T-helper 2 cell treated with Interferon-gamma antibody and Interleukin-4, amounts not matched to agents 5 μg/mL and 100 μg/mL, for 36 hours (primary cell): Measurements from ENCODE around the gene ZNF441.
"Not testable (repeated sequence)": the region's sequence is repeated elsewhere in the genome, so short reads cannot be mapped to it uniquely, and the experiment has no call there.

Experiments
- DNase-seq: peaks from one replicate; pipeline ENCODE4 v3.0.0; 2021; ENCODE audit warnings: low spot score
- H3K27ac Mint-ChIP-seq: one replicate; pipeline ENCODE4 v1.8.0; 2021; ENCODE audit warnings: mild to moderate bottlenecking, mixed read lengths
- H3K27me3 Mint-ChIP-seq: one replicate; pipeline ENCODE4 v1.8.0; 2021; ENCODE audit warnings: low read depth, mixed read lengths
- H3K36me3 Mint-ChIP-seq: one replicate; pipeline ENCODE4 v1.8.0; 2021; ENCODE audit warnings: low read depth, mixed read lengths
- H3K4me1 Mint-ChIP-seq: one replicate; pipeline ENCODE4 v1.8.0; 2021; ENCODE audit warnings: low read depth, mixed read lengths
- H3K4me3 Mint-ChIP-seq: one replicate; pipeline ENCODE4 v1.8.0; 2022; ENCODE audit warnings: mild to moderate bottlenecking, moderate library complexity, mixed read lengths
- H3K9me3 Mint-ChIP-seq: one replicate; pipeline ENCODE4 v1.8.0; 2021; ENCODE audit warnings: mixed read lengths

ZNF441 gene

DNA sequence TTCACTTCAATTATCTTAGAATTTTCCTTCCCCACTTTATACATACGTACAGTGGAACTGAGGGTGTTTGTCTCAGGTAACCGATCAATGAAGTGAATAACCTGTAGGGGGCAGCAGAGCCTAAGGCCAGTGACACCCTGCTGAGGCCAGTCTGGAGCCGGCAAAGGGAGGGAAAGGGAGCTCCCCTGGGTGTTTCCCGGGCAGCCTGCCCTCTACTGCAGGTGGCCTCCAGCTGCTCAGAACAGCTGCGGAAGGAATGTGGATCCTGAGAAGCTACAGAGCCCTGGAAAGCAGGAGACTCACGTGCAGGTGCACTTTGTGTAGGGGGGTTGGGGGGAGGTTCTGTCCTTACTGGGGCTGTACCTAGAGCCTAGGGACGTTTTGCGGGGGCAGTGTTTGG lies 30.7 kb downstream of the ZNF441 start:
- Mint-ChIP-seq H3K4me1 (peaks cover 10% of the 10 kb centered on the region), H3K27ac (no peak overlapping the region), H3K9me3 (peaks cover 19% of the 10 kb centered on the region), H3K36me3 (peaks cover 5% of the 10 kb centered on the region), H3K27me3 (no peaks in the 10 kb centered on the region), H3K4me3 (peak overlapping the region; percentile 89)
- peak; percentile 72 for DNase-seq

- Mint-ChIP-seq H3K4me1 (peaks cover 10% of the 10 kb centered on the region), H3K27me3 (no peaks in the 10 kb centered on the region), H3K4me3 (peak within 1 kb of the TSS; percentile 89), H3K36me3 (peaks cover 8% of the 10 kb centered on the region), H3K27ac (peak within 1 kb of the TSS; percentile 75), H3K9me3 (peaks cover 21% of the 10 kb centered on the region)
- peak; percentile 83 for DNase-seq
These were observed 31.9 kb downstream of the ZNF441 start, which contains the start of gene ZNF491 for GRCh38 chr19:11798391-11799330. ZNF491 (plus strand) TSS chr19:11798523; CDS start chr19:11805954, 7,431 bp downstream.

GRCh38 chr19:11806354-11807098 lies 39.7 kb downstream of the ZNF441 start:
- Mint-ChIP-seq H3K36me3 (peaks cover 18% of the 10 kb centered on the region), H3K9me3 (peaks cover 64% of the 10 kb centered on the region)
- DNase-seq, result no peak

GRCh38 chr19:11807099-11807380 lies 40.2 kb downstream of the ZNF441 start:
- Mint-ChIP-seq H3K27ac (no peak overlapping the region), H3K4me1 (no peaks in the 10 kb centered on the region), H3K36me3 (peaks cover 18% of the 10 kb centered on the region), H3K4me3 (no peak overlapping the region), H3K9me3 (peaks cover 64% of the 10 kb centered on the region), H3K27me3 (no peaks in the 10 kb centered on the region)
- DNase-seq, result no peak

More at GRCh38 chr19:11806354-11807098, 39.7 kb downstream of the ZNF441 start:
- no peak overlapping the region for H3K4me3 Mint-ChIP-seq
- H3K27ac Mint-ChIP-seq, result no peak overlapping the region
- H3K4me1 Mint-ChIP-seq, result no peaks in the 10 kb centered on the region
- H3K27me3 Mint-ChIP-seq, result no peaks in the 10 kb centered on the region

DNA sequence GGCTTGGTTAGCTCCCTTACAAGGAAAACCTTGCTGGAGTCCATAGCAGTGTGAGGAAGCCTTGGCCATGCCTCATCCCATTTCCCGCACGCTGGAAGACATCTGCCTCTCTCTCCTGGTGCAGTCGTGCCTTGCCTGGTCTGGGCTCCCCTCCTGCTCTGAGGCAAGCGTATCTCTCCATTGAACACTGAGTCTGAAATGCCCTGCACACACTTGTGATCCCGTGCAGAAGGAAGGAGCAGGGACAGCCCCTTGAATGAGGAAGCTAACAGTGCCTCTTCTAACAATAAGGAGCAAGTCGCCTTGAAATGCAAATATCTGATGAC lies 46.9 kb downstream of the ZNF441 start:
- Mint-ChIP-seq H3K27ac (peak overlapping the region; percentile 67), H3K27me3 (no peaks in the 10 kb centered on the region)

DNA sequence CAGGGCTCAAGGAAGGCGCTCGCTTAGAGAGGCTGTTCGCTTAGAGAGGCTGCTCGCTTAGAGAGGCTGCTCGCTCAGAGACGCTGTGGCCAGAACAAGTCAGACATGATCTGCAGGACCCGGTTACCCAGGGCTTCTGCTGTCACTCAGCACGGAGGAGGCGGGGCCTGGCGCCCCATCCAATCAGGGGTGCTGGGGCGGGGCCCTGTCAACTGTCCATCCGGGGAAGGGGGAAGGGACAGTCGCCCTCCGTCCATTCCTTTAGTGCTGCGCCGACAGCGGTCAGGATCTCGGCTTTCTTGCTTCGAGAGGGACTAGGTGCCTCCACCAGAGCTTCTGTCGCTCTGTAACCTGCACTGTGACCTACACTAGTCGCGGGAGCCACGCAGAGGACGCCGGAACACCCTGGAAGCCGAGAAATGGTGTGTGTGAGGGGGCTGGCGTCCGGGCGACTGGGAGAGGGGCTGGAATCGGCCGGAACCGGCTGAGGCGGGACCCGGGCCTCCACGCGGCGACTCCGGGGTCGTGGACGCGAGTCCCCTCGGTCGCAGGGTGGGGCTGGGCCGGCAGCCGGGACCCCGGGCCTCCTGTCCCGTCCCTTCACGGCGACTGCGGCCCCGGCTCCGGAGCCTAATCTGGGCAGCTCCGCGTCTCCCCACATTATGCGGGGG lies 47.4 kb downstream of the ZNF441 start, which contains the start of gene ZNF440:
Gene ZNF440, plus strand, starts transcription at position 245 of the 671 bp plus-strand sequence. Its CDS starts 175 bp downstream, at position 420.
- DNase-seq, result peak; percentile 90
- Mint-ChIP-seq H3K27me3 (no peaks in the 10 kb centered on the region), H3K4me1 (peaks cover 10% of the 10 kb centered on the region), H3K4me3 (peak within 1 kb of the TSS; percentile 75), H3K36me3 (peaks cover 39% of the 10 kb centered on the region), H3K9me3 (peaks cover 43% of the 10 kb centered on the region), H3K27ac (peak within 1 kb of the TSS; percentile 74)

More for the DNA sequence above, 46.9 kb downstream of the ZNF441 start:
- H3K9me3 Mint-ChIP-seq, result peaks cover 45% of the 10 kb centered on the region
- peak overlapping the region; percentile 75 for H3K4me3 Mint-ChIP-seq
- DNase-seq, result no peak
- H3K4me1 Mint-ChIP-seq, result peaks cover 10% of the 10 kb centered on the region
- H3K36me3 Mint-ChIP-seq, result peaks cover 35% of the 10 kb centered on the region

DNA sequence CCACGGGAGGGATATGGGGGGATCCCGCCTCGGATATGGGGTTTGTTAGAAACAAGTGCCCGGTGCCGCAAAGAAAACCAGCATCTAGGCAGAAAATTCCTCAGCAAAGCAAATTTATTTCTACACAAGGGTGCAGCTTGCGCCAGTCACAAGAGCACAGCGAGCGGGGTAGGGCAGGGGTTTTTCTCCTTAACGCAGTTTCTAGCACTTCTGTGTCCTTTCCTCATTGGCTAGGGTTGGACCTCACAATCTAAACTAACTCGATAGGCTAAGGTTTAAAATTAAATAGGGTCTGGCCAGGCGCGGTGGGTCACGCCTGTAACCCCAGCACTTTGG lies 47.9 kb downstream of the ZNF441 start:
- Mint-ChIP-seq H3K4me1 (peaks cover 10% of the 10 kb centered on the region), H3K27me3 (no peaks in the 10 kb centered on the region), H3K4me3 (peak overlapping the region; percentile 75), H3K27ac (peak overlapping the region; percentile 74), H3K36me3 (peaks cover 40% of the 10 kb centered on the region), H3K9me3 (peaks cover 38% of the 10 kb centered on the region)
- DNase-seq, result no peak

GRCh38 chr19:11821474-11822109 lies 54.8 kb downstream of the ZNF441 start:
- peaks cover 57% of the 10 kb centered on the region for H3K9me3 Mint-ChIP-seq

DNA sequence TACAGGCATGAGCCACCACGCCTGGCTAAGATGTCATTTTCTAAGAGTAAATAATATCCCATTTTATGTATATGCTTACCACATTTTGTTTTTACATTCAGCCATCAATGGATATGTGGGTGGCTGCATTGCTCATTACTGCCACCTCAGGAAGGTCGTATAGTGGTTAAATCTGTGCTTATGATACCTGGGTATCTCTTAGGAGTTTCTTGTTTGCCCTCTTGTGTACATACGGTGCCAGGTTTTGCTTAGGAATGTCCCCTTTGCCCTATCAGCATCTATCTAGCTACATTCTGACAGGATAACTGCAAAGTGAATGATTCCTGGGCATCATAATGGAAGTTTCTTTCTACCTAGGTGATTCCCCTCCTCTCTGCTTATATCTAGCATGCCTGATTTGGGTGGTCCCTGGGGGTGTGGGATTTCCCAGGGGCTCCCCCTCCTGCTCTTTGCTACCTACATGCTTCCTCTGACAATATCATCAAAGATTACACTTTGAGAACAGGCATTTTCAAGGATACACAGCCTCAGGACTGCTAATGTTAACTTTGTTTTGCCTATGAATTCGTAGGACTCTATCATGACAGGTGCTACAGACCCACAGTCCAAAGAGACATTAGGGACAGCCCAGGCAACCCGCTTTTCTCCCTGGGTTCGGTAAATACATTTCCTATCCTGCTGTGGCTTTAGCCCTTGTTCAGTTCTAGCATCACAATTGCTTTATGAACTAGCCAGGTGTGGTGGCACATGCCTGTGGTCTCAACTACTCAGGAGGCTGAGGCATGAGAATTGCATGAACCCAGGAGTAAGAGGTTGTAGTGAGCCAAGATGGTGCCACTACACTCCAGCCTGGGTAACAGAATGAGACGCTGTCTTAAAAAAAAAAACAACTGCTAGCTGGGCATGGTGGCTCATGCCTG lies 62.4 kb downstream of the ZNF441 start:
- Mint-ChIP-seq H3K36me3 (peaks cover 78% of the 10 kb centered on the region), H3K9me3 (peaks cover 80% of the 10 kb centered on the region)
- not testable (repeated sequence) for H3K4me1 Mint-ChIP-seq, DNase-seq, H3K27me3 Mint-ChIP-seq, H3K27ac Mint-ChIP-seq, H3K4me3 Mint-ChIP-seq

More at GRCh38 chr19:11821474-11822109, 54.8 kb downstream of the ZNF441 start:
- H3K27ac Mint-ChIP-seq, result no peak overlapping the region
- H3K4me1 Mint-ChIP-seq, result no peaks in the 10 kb centered on the region
- peaks cover 68% of the 10 kb centered on the region for H3K36me3 Mint-ChIP-seq
- DNase-seq, result no peak
- H3K27me3 Mint-ChIP-seq, result no peaks in the 10 kb centered on the region
- no peak overlapping the region for H3K4me3 Mint-ChIP-seq

- H3K36me3 Mint-ChIP-seq, result peaks cover 60% of the 10 kb centered on the region
- no peak overlapping the region for H3K4me3 Mint-ChIP-seq
- no peaks in the 10 kb centered on the region for H3K4me1 Mint-ChIP-seq
- no peak overlapping the region for H3K27ac Mint-ChIP-seq
- H3K27me3 Mint-ChIP-seq, result no peaks in the 10 kb centered on the region
- DNase-seq, result no peak
- peaks cover 79% of the 10 kb centered on the region for H3K9me3 Mint-ChIP-seq
These were observed 65.6 kb downstream of the ZNF441 start for GRCh38 chr19:11832253-11832912.

DNA sequence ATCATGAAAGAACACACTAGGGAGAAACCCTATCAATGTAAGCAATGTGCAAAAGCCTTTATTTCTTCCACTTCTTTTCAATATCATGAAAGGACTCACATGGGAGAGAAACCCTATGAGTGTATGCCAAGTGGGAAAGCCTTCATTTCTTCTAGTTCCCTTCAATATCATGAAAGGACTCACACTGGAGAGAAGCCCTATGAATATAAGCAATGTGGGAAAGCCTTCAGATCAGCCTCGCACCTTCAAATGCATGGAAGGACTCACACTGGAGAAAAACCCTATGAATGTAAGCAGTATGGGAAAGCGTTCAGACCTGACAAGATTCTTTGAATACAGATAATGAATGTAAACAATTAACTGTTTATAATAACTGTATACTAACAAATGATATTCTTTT lies 66.7 kb downstream of the ZNF441 start:
- no peak overlapping the region for H3K4me3 Mint-ChIP-seq
- H3K9me3 Mint-ChIP-seq, result peaks cover 71% of the 10 kb centered on the region
- no peaks in the 10 kb centered on the region for H3K27me3 Mint-ChIP-seq
- H3K36me3 Mint-ChIP-seq, result peaks cover 50% of the 10 kb centered on the region
- no peak overlapping the region for H3K27ac Mint-ChIP-seq
- no peaks in the 10 kb centered on the region for H3K4me1 Mint-ChIP-seq
- DNase-seq, result no peak
